Kasumi-1 (cell line): Measurements from ENCODE around the gene PALLD.

Experiments
- DNase-seq, 2 experiments: peaks; one replicate each; lab custom pipeline; 2025; lab: John Stamatoyannopoulos, UW

The PALLD gene

GRCh38 chr4:168972596-168972995 is 475.7 kb downstream of the PALLD start:
- no peak for DNase-seq
